ENCODE data around the gene CMIP. TPM values are rescaled to one million over a fixed set of nuclear protein-coding genes. Genes with fewer than 3 reads are reported as not detected.

Gene CMIP
- total RNA-seq, 1 donor from 2014 or later, result 46.6 TPM

DNA sequence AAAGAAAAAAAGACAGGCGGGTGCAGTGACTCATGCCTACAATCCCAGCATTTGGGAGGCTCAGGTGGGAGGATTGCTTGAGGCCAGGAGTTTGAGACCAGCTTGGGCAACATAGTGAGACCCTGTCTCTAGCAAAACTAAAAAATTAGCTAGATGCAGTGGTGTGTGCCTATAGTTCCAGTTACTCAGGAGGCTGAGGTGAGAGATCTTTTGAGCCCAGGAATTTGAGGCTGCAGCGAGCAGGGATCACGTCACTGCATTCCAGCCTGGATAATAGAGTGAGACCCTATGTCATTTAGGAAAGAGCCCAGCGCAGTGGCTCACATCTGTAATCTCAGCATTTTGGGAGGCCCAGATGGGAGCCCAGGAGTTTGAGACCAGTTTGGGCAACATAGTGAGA is 126.6 kb downstream of the CMIP start:
- no peak for DNase-seq (ENCODE audit: extremely low spot score, unreplicated experiment)
- no peaks in the 10 kb centered on the region for H3K36me3 Mint-ChIP-seq
- no peaks in the 10 kb centered on the region for H3K27me3 Mint-ChIP-seq
- no peaks in the 10 kb centered on the region for H3K9me3 Mint-ChIP-seq
- no peak overlapping the region for H3K27ac Mint-ChIP-seq
- peaks cover 23% of the 10 kb centered on the region for H3K4me1 Mint-ChIP-seq (ENCODE audit: unreplicated experiment)
- TF ChIP-seq, protein P1, sequence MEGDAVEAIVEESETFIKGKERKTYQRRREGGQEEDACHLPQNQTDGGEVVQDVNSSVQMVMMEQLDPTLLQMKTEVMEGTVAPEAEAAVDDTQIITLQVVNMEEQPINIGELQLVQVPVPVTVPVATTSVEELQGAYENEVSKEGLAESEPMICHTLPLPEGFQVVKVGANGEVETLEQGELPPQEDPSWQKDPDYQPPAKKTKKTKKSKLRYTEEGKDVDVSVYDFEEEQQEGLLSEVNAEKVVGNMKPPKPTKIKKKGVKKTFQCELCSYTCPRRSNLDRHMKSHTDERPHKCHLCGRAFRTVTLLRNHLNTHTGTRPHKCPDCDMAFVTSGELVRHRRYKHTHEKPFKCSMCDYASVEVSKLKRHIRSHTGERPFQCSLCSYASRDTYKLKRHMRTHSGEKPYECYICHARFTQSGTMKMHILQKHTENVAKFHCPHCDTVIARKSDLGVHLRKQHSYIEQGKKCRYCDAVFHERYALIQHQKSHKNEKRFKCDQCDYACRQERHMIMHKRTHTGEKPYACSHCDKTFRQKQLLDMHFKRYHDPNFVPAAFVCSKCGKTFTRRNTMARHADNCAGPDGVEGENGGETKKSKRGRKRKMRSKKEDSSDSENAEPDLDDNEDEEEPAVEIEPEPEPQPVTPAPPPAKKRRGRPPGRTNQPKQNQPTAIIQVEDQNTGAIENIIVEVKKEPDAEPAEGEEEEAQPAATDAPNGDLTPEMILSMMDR (conservative IDR thresholded peaks at IDR 0.05), result no peak
- no peak overlapping the region for H3K4me3 Mint-ChIP-seq

DNA sequence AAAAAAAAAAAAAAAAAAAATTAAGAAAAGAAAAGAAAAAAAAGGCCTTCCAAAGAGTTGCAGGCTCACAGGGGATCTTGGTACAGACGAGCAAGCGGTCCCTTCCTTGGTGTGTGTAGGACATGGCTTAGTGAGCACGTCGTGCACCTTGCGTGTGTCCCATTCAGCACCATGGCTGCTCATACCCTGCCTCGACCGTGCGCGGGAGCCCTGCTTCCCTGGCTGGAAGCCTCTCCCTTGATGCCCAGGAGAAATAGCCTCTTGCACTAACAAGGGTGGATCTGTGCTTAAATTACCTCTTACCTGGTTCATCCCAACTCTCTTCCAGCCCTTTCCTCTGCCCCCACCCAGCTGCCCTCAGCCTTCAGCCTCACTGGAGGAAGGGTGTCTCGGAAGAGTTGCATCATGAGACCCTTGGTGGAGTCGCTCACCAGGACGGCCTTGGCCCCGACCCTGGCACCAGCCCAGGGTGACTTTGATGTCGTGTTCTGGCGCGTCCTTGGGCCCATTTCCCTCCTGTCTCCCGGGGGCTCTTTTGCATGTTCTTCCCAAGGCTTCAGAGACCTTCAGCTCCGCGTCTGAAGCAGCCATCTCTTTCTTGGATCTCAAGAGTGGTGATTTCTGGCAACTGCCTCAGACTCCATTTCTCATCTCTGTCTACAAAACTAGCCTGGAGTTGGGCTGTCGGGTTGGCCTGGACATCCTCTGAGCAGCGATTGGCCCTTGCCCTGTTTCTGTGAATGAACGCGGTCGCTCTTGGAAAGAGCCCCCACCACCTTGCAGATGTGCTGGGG is 127.2 kb downstream of the CMIP start:
- Mint-ChIP-seq H3K9me3 (no peaks in the 10 kb centered on the region), H3K4me3 (no peak overlapping the region), H3K27me3 (no peaks in the 10 kb centered on the region), H3K4me1 (ENCODE audit: unreplicated experiment) (peaks cover 23% of the 10 kb centered on the region), H3K36me3 (no peaks in the 10 kb centered on the region), H3K27ac (no peak overlapping the region)
- TF ChIP-seq, protein P1 (conservative IDR thresholded peaks at IDR 0.05), result no peak
- DNase-seq (ENCODE audit: extremely low spot score, unreplicated experiment), result no peak

DNA sequence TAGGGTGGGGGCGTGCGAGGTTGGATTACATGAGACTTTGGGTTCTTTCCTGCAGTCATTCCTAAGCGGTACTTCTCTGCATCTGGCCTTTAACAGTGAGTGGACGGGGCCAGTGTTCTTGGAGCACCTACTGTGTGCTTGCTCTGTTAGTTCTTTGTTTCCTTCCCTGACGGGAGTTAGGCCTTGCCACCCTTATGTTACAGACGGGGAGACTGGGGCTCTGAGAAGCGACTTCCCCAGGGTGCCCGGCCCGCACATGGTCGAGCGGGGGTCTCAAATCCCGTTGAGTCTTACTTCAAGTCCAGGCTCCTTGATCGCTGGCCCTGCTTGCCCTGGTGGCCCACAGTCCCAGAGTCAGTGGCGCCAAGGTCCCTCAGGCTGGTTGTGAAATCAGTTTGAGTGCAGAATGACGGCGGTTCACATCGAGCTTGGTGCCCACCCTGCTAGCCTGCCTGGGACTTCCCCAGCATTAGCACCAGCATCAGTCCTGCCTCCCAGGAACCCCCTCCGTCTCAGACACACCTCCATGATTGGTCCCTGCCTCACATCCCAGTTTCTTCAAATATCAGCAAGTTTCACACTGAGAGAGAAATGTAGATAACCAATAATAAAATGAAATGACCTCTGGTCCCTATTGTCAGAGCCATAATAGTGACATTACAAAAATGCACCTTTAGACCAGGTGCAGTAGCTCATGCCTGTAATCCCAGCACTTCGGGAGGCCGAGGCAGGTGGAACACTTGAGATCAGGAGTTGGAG is 128.0 kb downstream of the CMIP start:
- Mint-ChIP-seq H3K36me3 (no peaks in the 10 kb centered on the region), H3K4me1 (ENCODE audit: unreplicated experiment) (peaks cover 22% of the 10 kb centered on the region), H3K27me3 (no peaks in the 10 kb centered on the region), H3K27ac (no peak overlapping the region), H3K4me3 (no peak overlapping the region), H3K9me3 (no peaks in the 10 kb centered on the region)
- no peak for DNase-seq (ENCODE audit: extremely low spot score, unreplicated experiment)
- TF ChIP-seq, protein P1 (conservative IDR thresholded peaks at IDR 0.05), result no peak

DNA sequence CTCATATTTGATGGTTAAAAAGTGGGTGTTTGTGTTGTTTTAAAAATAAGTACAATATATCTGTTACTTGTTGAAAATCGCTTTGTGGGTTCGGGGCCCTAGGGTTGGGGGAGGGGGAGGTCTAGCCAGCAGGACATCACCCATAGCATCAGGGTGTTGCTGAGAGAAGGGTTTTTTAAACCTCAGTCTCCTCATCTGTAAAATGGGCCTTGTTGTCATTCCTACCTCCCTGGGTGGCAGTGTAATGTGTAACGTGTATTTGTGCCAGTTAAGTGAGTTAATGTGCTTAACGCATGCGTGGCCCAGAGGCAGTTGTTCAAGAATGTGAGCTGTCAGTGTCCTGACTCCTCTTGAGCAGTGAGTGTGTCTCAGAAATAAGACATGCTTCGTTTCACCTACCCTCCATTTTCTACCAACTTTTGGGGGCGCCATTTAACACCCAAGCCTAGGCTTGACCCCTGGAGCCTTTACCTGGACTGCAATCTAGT is 129.0 kb downstream of the CMIP start:
- Mint-ChIP-seq H3K27ac (no peak overlapping the region), H3K4me3 (no peak overlapping the region), H3K9me3 (no peaks in the 10 kb centered on the region), H3K27me3 (no peaks in the 10 kb centered on the region), H3K4me1 (ENCODE audit: unreplicated experiment) (peaks cover 18% of the 10 kb centered on the region), H3K36me3 (no peaks in the 10 kb centered on the region)
- no peak for DNase-seq (ENCODE audit: extremely low spot score, unreplicated experiment)
- TF ChIP-seq, protein P1 (conservative IDR thresholded peaks at IDR 0.05), result no peak

DNA sequence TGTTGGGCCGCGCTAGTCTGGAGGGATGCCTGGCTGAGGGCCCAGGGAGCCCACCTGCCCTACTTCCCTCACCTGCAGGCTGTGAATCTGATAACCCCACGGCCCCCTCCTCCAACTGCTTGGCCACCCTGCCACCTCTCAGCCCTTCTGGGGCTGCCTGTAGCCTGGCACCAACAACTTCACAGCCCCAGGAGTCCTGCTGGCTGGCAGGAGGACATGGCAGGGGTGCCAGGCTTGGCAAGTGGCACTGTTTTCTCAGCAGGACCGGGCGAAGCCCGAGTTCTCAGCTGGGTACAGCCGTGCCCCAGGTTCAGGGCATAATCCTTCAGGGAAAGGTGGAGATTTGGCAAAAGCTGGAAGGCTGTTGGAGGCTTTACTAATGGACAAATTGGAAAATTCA is 129.6 kb downstream of the CMIP start:
- Mint-ChIP-seq H3K9me3 (no peaks in the 10 kb centered on the region), H3K4me3 (no peak overlapping the region), H3K36me3 (no peaks in the 10 kb centered on the region), H3K27me3 (no peaks in the 10 kb centered on the region), H3K4me1 (ENCODE audit: unreplicated experiment) (peaks cover 12% of the 10 kb centered on the region), H3K27ac (no peak overlapping the region)
- no peak for DNase-seq (ENCODE audit: extremely low spot score, unreplicated experiment)
- TF ChIP-seq, protein P1 (conservative IDR thresholded peaks at IDR 0.05), result no peak
